A673 (cell line): ENCODE results near the gene ZNF607. TPM values are rescaled to one million over a fixed set of nuclear protein-coding genes. Genes with fewer than 3 reads are reported as not detected.
A peak's percentile ranks its signal among the peaks of the same experiment; 100 is the strongest.

Experiments used
- BruUV-seq: library from RNA; stranded (reverse); fragments of 400-500 nt; replicated peaks from 2 replicates; lab custom pipeline; 2021; lab: Mats Ljungman, UMichigan
- CTCF ChIA-PET: fragments of 300-600 bp; sonication (Branson Sonifier 250); formaldehyde crosslinking; loops from one replicate; lab custom pipeline; 2022; ENCODE audit warnings: antibody characterized with exemption; lab: Charles Lee
- POLR2A ChIA-PET: fragments of 300-600 bp; sonication (Branson Sonifier 250); formaldehyde crosslinking; loops from one replicate; lab custom pipeline; 2022; ENCODE audit warnings: antibody characterized with exemption; ENCODE audit not compliant: low non-redundant PET; lab: Charles Lee
- DNase-seq: peaks from one replicate; pipeline ENCODE4 v3.0.0-alpha.2; 2015; ENCODE audit warnings: low spot score
- H3K27ac ChIP-seq: fragments of 200-600 bp; sonication (generic); 2 replicates; pipeline ENCODE4 v1.5.1; 2016; ENCODE audit warnings: mixed run types, low read depth, mild to moderate bottlenecking, mixed read lengths, antibody characterized with exemption, low read length; ENCODE audit not compliant: poor library complexity, severe bottlenecking
- H3K27me3 ChIP-seq: fragments of 200-600 bp; sonication (generic); replicated peaks from 2 replicates; pipeline ENCODE4 v1.6.1; 2017; ENCODE audit warnings: mixed run types, low read depth, mild to moderate bottlenecking, mixed read lengths, antibody characterized with exemption, low read length; ENCODE audit not compliant: insufficient read depth, poor library complexity
- H3K36me3 ChIP-seq: fragments of 200-600 bp; sonication (generic); 2 replicates; pipeline ENCODE4 v1.6.1; 2016; ENCODE audit warnings: mixed run types, mild to moderate bottlenecking, mixed read lengths, antibody characterized with exemption, low read length; ENCODE audit not compliant: insufficient read depth, poor library complexity, severe bottlenecking
- H3K4me1 ChIP-seq: fragments of 200-600 bp; sonication (generic); 2 replicates; pipeline ENCODE4 v1.6.1; 2017; ENCODE audit warnings: mixed run types, mild to moderate bottlenecking, mixed read lengths, antibody characterized with exemption, low read length; ENCODE audit not compliant: insufficient read depth, poor library complexity, severe bottlenecking
- H3K4me3 ChIP-seq: fragments of 200-600 bp; sonication (generic); 2 replicates; pipeline ENCODE4 v1.5.1; 2016; ENCODE audit warnings: low read depth, mixed run types, mild to moderate bottlenecking, mixed read lengths, low read length; ENCODE audit not compliant: poor library complexity, severe bottlenecking
- H3K9me3 ChIP-seq: fragments of 200-600 bp; sonication (generic); 2 replicates; pipeline ENCODE4 v1.6.1; 2016; ENCODE audit warnings: mixed run types, low read depth, mild to moderate bottlenecking, mixed read lengths, antibody characterized with exemption, low read length; ENCODE audit not compliant: poor library complexity, severe bottlenecking
- EZH2 ChIP-seq: fragments of 200-600 bp; sonication (generic); IDR thresholded peaks from 2 replicates; pipeline ENCODE4 v1.6.1; 2017; ENCODE audit warnings: borderline replicate concordance, low read depth, mild to moderate bottlenecking, mixed read lengths, antibody characterized with exemption, low read length; ENCODE audit not compliant: poor library complexity, severe bottlenecking
- intact Hi-C: fragments of 100-400 bp; cut with micrococcal nuclease; formaldehyde crosslinking; loops from one replicate; pipeline ENCODE4 v1.10.0; 2022; ENCODE audit not compliant: unreplicated experiment
- total RNA-seq: library from RNA; stranded (reverse); gene quantifications from 2 replicates; pipeline ENCODE4 v1.2.3, GENCODE V29; 2021
- TF ChIP-seq, protein P1 (sequence below): fragments of 300-800, 200-600 bp; sonication (generic); conservative IDR thresholded peaks from 2 replicates; pipeline ENCODE4 v1.5.1; 2017; ENCODE audit warnings: low read depth, mild to moderate bottlenecking, antibody characterized with exemption, low read length, moderate library complexity, mixed read lengths

Gene ZNF607
- total RNA-seq, 1 experiment from 2014 or later = 11.1 TPM

DNA sequence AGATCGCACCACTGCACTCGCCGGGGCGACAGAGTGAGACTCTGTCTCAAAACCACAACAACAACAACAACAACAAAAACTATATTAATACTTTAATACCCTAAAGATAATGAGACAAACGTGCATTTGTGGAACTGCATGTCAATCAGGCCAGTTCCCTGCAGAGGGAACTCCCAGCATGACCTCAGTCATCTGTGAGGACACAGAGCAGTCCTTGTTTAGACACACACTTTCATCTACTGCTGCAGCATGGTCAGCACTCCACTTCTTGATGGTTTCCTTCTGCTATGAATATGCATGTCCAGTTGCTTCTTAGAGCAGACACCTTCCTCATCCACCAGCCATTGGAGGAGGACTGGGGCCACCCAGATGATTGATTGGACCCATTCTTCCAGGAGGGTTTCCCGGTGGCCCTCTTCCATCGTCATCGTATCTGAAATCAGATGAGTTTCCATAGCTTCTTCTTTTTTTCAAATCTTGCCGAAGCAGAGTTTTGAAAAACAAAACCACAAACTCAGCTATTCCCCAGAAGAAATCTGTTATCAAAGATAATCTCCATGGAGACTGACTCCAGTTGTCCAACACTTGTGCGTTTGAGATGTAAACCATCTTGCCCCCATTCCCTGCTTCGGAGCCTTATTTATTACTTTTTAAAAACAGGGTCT is 26.5 kb downstream of the ZNF607 start:
- intact Hi-C loops = no loop called here
- Histone ChIP-seq H3K4me3 (no peak overlapping the region), H3K9me3 (peaks cover 26% of the 10 kb centered on the region), H3K36me3 (no peaks in the 10 kb centered on the region), H3K27me3 (no peaks in the 10 kb centered on the region), H3K4me1 (no peaks in the 10 kb centered on the region), H3K27ac (no peak overlapping the region)
- DNase-seq = no peak
- TF ChIP-seq EZH2 = no peak
- TF ChIP-seq, protein P1, sequence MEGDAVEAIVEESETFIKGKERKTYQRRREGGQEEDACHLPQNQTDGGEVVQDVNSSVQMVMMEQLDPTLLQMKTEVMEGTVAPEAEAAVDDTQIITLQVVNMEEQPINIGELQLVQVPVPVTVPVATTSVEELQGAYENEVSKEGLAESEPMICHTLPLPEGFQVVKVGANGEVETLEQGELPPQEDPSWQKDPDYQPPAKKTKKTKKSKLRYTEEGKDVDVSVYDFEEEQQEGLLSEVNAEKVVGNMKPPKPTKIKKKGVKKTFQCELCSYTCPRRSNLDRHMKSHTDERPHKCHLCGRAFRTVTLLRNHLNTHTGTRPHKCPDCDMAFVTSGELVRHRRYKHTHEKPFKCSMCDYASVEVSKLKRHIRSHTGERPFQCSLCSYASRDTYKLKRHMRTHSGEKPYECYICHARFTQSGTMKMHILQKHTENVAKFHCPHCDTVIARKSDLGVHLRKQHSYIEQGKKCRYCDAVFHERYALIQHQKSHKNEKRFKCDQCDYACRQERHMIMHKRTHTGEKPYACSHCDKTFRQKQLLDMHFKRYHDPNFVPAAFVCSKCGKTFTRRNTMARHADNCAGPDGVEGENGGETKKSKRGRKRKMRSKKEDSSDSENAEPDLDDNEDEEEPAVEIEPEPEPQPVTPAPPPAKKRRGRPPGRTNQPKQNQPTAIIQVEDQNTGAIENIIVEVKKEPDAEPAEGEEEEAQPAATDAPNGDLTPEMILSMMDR = no peak
- ChIA-PET POLR2A (no interaction called here), CTCF (no interaction called here)
- no TSS peak for BruUV-seq

DNA sequence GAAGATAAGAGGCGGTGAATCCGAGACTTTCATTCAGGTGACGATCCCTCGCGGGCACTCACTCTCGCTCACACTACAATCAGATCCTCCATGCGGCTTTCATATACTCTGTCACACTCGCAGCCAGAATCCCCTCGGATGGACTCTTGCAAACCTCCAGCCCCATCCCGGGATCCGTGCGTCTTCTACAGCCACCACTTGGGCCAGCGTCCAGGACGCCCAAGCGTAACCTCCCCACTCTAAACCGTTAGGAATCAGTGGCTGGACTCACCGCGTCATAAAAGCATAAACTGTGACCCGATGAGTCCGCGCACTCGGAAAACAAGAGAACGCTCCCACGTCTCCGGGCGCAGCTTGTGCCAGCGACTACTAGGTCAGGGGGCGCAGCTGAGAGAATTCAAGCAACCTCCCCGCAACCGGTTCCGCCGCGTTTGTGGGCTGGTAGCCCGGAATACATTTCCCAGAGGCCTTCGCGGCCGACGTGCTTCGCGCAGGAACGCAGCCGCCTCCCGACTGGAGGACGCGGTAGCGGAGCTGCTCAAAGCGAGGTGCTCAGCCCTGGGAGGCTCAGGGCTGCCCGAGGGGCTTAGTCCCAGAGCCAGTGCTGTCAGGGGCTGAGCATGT is 27.6 kb downstream of the ZNF607 start:
- ChIA-PET POLR2A (no interaction called here), CTCF (no interaction called here)
- no peaks in the 10 kb centered on the region for H3K4me1 ChIP-seq
- H3K9me3 ChIP-seq = peaks cover 23% of the 10 kb centered on the region
- H3K36me3 ChIP-seq = no peaks in the 10 kb centered on the region
- peak overlapping the region; percentile 39 for H3K27ac ChIP-seq
- H3K27me3 ChIP-seq = no peaks in the 10 kb centered on the region
- BruUV-seq = no TSS peak
- peak; percentile 83 for DNase-seq
- intact Hi-C loops = no loop called here
- TF ChIP-seq EZH2 = no peak
- TF ChIP-seq, protein P1 = no peak
- peak overlapping the region; percentile 50 for H3K4me3 ChIP-seq

DNA sequence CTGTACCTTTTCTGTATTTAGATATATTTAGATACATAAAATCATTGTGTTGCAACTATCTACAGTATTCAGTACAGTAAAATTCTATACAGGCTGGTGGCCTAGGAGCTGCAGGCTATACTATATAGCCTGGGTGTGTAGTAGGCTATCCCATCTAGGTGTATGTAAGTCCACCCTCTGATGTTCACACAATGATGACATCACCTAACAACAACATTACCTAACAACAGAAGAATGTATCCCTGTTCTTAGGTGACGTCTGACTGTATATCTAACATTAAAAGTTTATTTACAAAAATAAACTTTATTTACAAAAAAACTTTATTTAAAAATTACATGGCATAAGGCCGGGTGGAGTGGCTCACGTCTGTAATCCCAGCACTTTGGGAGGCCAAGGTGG is 36.0 kb downstream of the ZNF607 start:
- H3K27ac ChIP-seq = no peak overlapping the region
- BruUV-seq = no TSS peak
- H3K9me3 ChIP-seq = peaks cover 9% of the 10 kb centered on the region
- no peaks in the 10 kb centered on the region for H3K4me1 ChIP-seq
- no peaks in the 10 kb centered on the region for H3K36me3 ChIP-seq
- no peaks in the 10 kb centered on the region for H3K27me3 ChIP-seq
- POLR2A ChIA-PET = no interaction called here
- DNase-seq = no peak
- no peak overlapping the region for H3K4me3 ChIP-seq
- intact Hi-C loops = no loop called here
- no peak for TF ChIP-seq EZH2
- TF ChIP-seq, protein P1 = no peak
- CTCF ChIA-PET = no interaction called here
